HuH-7 (cell line): Measurements from ENCODE around the gene GPHA2.

Source experiments
- DNase-seq: peaks from one replicate; pipeline ENCODE4 v3.0.0; 2011; ENCODE audit warnings: low spot score

Gene GPHA2

DNA sequence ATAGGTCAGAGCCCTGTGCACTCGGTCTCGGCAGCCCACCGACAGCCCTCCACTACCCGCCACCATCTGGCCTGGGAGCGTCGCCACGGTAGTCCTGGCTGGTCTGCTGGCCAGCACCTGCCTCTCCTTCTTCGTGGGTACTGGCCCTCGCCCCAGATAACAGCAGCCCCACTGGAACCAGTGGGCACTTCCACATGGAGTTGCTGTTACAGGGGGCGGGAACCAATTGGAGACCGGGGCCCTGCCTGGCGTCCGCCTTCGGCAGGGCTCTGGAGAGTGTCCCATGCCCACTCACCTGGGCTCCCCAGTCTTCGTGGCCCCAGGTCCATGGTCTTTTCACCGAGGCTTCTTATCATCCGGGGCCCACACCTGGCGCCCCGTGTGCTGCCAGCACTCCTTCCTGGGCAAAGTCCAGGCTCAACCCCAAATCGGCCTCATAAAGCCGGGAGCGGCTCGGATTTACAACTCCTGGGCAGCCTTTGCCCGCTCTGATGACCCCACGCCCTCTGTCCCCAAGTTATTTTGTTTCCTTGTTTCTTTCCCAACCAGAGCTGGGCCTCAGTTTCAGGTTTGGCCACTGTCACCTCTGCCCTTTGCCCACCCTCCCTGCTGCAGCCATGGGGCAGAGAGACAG lies 44.4 kb downstream of the GPHA2 start:
- no peak for DNase-seq

DNA sequence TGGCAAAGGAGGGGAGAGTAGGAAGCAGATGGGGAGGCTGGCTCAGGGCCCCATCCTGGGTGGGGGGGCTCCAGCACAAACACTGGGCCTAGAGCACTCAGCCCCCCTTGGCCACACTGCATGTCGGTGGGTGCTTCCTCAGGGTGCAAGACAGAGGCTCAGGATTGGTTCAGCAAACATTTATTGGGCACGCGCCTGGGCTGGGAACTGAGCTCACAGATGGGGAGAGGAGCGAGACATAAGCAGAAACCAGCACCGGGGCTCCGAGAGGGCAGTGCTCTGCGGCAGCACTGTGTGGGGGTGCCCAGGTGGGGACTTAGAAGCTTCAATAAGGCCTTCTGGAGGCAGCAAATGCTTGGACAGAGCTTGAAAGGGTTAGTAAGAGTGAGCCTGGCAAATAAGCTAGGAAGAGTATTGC lies 45.2 kb downstream of the GPHA2 start:
- no peak for DNase-seq

DNA sequence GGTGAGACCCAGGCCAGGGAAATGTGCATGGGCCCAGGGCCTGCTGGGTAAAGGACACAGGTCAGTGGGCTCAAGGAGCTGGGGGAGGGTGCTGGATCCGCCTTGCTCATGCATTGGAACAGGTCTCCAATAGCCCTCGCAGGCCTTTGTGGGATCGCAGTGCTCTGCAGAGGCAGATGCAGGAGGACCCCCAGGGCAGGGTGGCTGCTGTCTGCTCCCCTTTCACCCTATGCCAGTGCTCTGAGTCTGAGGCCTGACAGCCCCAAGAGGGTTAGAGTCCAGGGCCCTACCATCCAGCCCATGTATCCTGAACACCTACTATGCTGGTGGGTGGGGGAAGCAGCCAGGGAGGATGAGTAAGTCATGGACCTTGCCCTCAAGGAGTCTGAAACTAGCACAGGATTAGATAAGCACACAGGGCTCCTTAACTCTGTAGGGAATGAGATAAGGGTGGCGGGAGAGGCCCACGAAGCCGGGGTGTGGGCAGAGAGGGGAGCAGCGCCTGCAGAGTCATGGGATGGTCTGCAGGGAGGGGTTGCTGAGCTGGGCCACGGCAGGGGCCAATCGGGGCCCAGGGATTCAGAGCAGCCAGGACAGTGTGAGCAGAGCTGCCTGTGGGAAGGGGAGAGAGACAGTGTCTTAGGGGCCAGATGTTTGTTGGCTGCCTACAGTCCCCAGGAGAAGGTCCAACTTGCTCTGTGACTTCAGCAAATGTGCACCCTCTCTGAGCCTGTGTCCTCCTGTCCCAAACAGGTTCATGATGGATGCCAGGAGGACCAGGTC lies 46.8 kb downstream of the GPHA2 start:
- no peak for DNase-seq

DNA sequence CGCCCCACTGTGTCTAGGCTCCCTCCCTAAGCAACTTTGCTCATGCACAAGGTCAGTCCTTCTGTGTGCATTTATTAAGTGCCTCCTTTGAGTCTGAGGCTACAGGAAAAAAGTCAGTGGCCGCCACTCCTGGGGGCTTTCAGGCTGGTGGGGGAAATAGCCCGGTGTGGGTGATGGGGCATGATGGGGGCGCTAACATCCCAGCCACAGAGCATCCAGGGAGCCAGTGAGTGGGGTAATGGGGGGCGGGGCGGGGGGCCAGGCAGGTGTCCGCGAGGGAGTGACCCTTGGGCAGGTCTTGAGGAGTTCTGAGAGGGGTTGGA lies 47.3 kb downstream of the GPHA2 start:
- DNase-seq: no peak

DNA sequence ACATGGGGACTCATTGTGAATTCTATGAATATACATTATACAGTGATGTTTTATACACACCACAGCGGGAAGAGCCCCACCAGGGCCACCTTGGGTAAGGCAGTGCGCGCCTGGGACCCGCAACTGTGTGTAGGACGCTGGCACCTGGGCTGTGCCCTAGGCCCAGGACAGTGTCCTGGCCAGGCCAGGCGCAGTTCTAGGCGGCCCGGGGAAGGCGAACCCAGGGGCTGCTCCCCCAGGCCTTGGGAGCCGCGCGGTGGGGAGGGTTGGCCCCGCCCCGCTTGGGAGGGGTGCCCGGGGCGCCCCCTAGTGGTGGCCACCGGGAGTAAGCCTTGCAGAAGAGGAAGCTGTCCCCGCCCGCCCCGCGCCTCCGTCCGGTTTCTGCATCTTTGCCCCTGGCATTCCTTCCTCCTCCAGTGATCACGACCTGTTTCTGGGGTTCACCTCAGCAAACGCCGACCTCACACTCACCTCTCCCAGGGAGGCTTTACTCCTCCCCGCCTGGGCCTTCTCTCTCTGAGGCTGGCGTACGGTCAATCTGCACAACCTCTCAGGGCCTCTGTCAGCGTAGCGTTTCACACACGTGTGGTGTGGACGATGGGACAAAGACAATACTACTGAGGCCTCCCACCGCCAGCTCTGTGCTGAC lies 47.8 kb downstream of the GPHA2 start:
- DNase-seq: peak; percentile 59

DNA sequence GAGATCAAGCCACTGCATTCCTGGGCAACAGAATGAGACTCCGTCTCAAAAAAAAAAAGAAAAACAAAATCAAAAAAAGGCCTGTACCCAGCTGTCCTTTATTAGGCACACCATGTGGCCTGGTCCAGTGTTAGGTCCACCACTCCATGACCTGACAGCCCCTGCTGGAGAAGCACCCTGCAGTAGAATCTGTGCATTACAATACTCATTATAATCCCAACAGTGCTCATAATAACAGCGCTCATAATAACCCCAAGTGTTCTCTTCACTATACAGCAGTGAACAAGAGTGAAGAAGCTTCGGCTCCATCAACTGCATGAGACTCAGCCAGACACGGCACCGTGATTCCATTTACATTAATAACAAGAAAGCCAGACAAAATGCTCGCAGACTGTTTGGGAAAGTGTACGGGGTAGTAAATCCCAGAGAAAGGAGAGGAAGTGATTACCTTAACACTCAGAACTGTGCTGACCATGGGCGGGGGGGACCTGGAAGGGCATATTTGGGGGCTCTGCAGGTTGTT lies 48.4 kb downstream of the GPHA2 start:
- no peak for DNase-seq

DNA sequence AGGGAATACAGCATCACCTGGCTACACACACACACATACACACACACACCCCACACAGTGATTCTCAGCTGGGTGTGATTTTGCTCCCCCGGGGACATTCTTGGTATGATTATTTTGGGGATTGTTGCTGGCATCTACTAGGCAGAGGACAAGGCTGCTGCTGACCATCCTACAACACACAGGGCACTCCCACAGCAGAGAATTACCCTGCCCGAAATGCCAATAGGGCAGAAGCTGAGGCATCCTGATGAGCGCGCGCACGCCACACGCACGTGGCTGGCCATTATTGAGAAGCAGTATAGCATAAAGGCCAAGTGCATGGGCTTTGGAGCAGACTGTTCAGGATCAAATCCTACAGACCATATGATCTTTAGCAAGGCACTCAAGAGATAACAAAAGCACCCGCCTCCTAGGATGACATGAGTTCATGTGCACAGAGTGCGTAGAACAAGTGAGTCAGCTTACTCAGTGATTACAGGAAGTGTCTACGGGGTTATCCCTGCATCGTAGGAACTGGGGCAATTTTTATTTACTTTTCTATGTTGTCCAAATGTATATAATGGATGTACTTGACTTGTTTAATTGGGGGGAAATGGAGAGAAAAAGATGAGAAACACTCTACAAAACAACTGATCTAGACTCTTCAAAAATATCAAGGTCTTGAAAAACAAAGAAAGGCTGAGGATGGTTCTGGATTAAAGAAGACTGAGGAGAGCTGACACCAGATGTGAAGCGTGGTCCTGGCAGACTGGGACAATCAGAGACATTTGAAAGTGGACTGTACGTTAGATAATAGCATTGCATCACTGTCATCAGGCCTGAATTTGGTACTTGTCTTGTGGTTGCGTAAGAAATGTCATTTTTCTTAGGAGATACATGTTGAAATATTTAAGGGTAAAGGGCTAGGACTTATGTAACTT lies 50.1 kb downstream of the GPHA2 start:
- no peak for DNase-seq
